HG02623 (cell line): ENCODE measurements around the gene CYP24A1.

Experiments
- ATAC-seq: cut with Tn5 transposase; IDR thresholded peaks from one replicate; pipeline ENCODE4 v1.9.1; 2021; ENCODE audit warnings: moderate library complexity; ENCODE audit not compliant: unreplicated experiment

Gene CYP24A1

GRCh38 chr20:54116550-54117235 is 57.1 kb downstream of the CYP24A1 start:
- ATAC-seq, result no peak

- no peak for ATAC-seq
Measured at GRCh38 chr20:54115172-54115854, 58.5 kb downstream of the CYP24A1 start.

- ATAC-seq, result no peak
Measured at GRCh38 chr20:54114109-54114508, 59.7 kb downstream of the CYP24A1 start.

GRCh38 chr20:54113566-54113965 is 60.2 kb downstream of the CYP24A1 start:
- ATAC-seq, result no peak

GRCh38 chr20:54112221-54112884 is 61.4 kb downstream of the CYP24A1 start:
- no peak for ATAC-seq

- ATAC-seq, result no peak
Measured at GRCh38 chr20:54111460-54111859, 62.3 kb downstream of the CYP24A1 start.

- ATAC-seq, result no peak
Measured at GRCh38 chr20:54110457-54110856, 63.3 kb downstream of the CYP24A1 start.

- ATAC-seq, result no peak
Measured at GRCh38 chr20:54110041-54110440, 63.7 kb downstream of the CYP24A1 start.

GRCh38 chr20:54108817-54109216 is 65.0 kb downstream of the CYP24A1 start:
- ATAC-seq, result no peak

- no peak for ATAC-seq
Measured at GRCh38 chr20:54108326-54108642, 65.5 kb downstream of the CYP24A1 start.

GRCh38 chr20:54107600-54108325 is 66.0 kb downstream of the CYP24A1 start:
- no peak for ATAC-seq

- no peak for ATAC-seq
Measured at GRCh38 chr20:54107181-54107580, 66.6 kb downstream of the CYP24A1 start.

GRCh38 chr20:54106162-54106561 is 67.6 kb downstream of the CYP24A1 start:
- no peak for ATAC-seq

- ATAC-seq, result no peak
Measured at GRCh38 chr20:54105653-54106052, 68.1 kb downstream of the CYP24A1 start.

GRCh38 chr20:54104781-54105180 is 69.0 kb downstream of the CYP24A1 start:
- no peak for ATAC-seq

GRCh38 chr20:54103762-54104600 is 69.8 kb downstream of the CYP24A1 start:
- ATAC-seq, result no peak
